Right cardiac atrium (tissue), 5 donors: ENCODE data around the gene TICAM2. TPM values are rescaled to one million over a fixed set of nuclear protein-coding genes. Genes with fewer than 3 reads are reported as not detected.
A peak's percentile ranks its signal among the peaks of the same experiment; 100 is the strongest.

Experiments used
- ATAC-seq, 2 donors: fragments of 200-7000 bp; cut with Tn5 transposase; one replicate each; pipeline versions ENCODE4 v1.8.0 to v1.9.1; 2020; ENCODE audit warnings: moderate library complexity in 2 of 2, mild to moderate bottlenecking in 1 of 2
- DNase-seq, 3 donors: peaks; one replicate each; pipeline ENCODE4 v3.0.0-alpha.2; 2020
- H3K27ac ChIP-seq: one replicate; pipeline ENCODE4 v1.5.1; 2013; ENCODE audit warnings: mild to moderate bottlenecking, low read length, control low read depth, moderate library complexity
- H3K27me3 ChIP-seq: one replicate; pipeline ENCODE4 v1.6.1; 2013; ENCODE audit not compliant: control insufficient read depth, insufficient read depth
- H3K4me1 ChIP-seq: one replicate; pipeline ENCODE4 v1.6.1; 2013; ENCODE audit warnings: low read length; ENCODE audit not compliant: control insufficient read depth, insufficient read depth
- H3K4me3 ChIP-seq: one replicate; pipeline ENCODE4 v1.5.1; 2013; ENCODE audit warnings: low read length, control low read depth
- H3K9me3 ChIP-seq: one replicate; pipeline ENCODE4 v1.6.1; 2013; ENCODE audit warnings: low read length; ENCODE audit not compliant: control insufficient read depth
- WGBS: extraction: QIAGEN DNeasy Blood & Tissue Kit; methylation state at CpG from one replicate; pipeline ENCODE4 v1.1.7; 2013; 5-methylcytosine and 5-hydroxymethylcytosine counted together
- intact Hi-C, 4 donors: fragments of 100-400 bp; cut with DNase I; formaldehyde crosslinking; loops; one replicate each; pipeline versions ENCODE4 v1.11.0 to v1.14.0; 2022 to 2023
- polyA plus RNA-seq: library from polyadenylated mRNA; stranded (reverse); fragments of 200-250 nt; gene quantifications from one replicate; pipeline ENCODE4 v1.2.3, GENCODE V29; 2013
- total RNA-seq, 4 donors: library from RNA; stranded (reverse); fragmentation: NEBNext Ultra II Directional; extraction: Animal tissue kit (Norgen Biotek cat#: 25700); gene quantifications; one replicate each; pipeline ENCODE4 v1.2.1, GENCODE V29; 2021
- donor health status: healthy with polysubstance abuse.
- donor health status: DM: no; HTN: yes; CAD: no.
- donor health status: DM: no; HTN: no; CAD: no.
- donor health status: DM: no; HTN: yes; CAD: no; lungs with severe emphysema.
- donor health status: DM: yes; HTN: yes; CAD: no.

The TICAM2 gene
- total and polyA plus RNA-seq, 5 donors, result 1.5 to 4.3 (median 3.4) TPM

GRCh38 chr5:115535479-115536035, 66.7 kb downstream of the TICAM2 start:
- Histone ChIP-seq H3K9me3 (no peaks in the 10 kb centered on the region), H3K4me3 (no peak overlapping the region), H3K27ac (no peak overlapping the region), H3K4me1 (peaks cover 7% of the 10 kb centered on the region), H3K27me3 (no peaks in the 10 kb centered on the region)
- ATAC-seq, result no peak
- DNase-seq, result no peak
- WGBS, result 95% methylated on average over 3 of the region's 3 CpGs
- intact Hi-C loops, result no loop called here

GRCh38 chr5:115532517-115532916, 69.8 kb downstream of the TICAM2 start:
- ATAC-seq, result no peak
- Histone ChIP-seq H3K27ac (no peak overlapping the region), H3K4me3 (no peak overlapping the region), H3K9me3 (no peaks in the 10 kb centered on the region), H3K4me1 (peaks cover 6% of the 10 kb centered on the region), H3K27me3 (no peaks in the 10 kb centered on the region)
- DNase-seq, result no peak
- 65% methylated on average over 2 of the region's 2 CpGs for WGBS
- intact Hi-C loops, result no loop called here

GRCh38 chr5:115531787-115532367, 70.4 kb downstream of the TICAM2 start:
- H3K27me3 ChIP-seq, result no peaks in the 10 kb centered on the region
- ATAC-seq, result no peak
- no peak overlapping the region for H3K4me3 ChIP-seq
- WGBS, result 88% methylated on average over 1 of the region's 1 CpG
- no peak overlapping the region for H3K27ac ChIP-seq
- no peaks in the 10 kb centered on the region for H3K9me3 ChIP-seq
- peaks cover 4% of the 10 kb centered on the region for H3K4me1 ChIP-seq
- intact Hi-C loops, result no loop called here
- no peak for DNase-seq

- Histone ChIP-seq H3K27ac (no peak overlapping the region), H3K4me1 (peaks cover 4% of the 10 kb centered on the region), H3K4me3 (no peak overlapping the region), H3K9me3 (no peaks in the 10 kb centered on the region), H3K27me3 (no peaks in the 10 kb centered on the region)
- WGBS, result 89% methylated on average over 3 of the region's 3 CpGs
- ATAC-seq (no peak), DNase-seq (no peak)
- intact Hi-C loops, result no loop called here
Observed at GRCh38 chr5:115531380-115531779, 70.9 kb downstream of the TICAM2 start.

- intact Hi-C loops, result no loop called here
- 58% methylated on average over 3 of the region's 3 CpGs for WGBS
- no peak overlapping the region for H3K4me3 ChIP-seq
- no peaks in the 10 kb centered on the region for H3K27me3 ChIP-seq
- peak; percentile 50 to 57 for ATAC-seq
- no peak overlapping the region for H3K27ac ChIP-seq
- peaks cover 4% of the 10 kb centered on the region for H3K4me1 ChIP-seq
- H3K9me3 ChIP-seq, result no peaks in the 10 kb centered on the region
- DNase-seq, result no peak
Observed at GRCh38 chr5:115530426-115530825, 71.9 kb downstream of the TICAM2 start.

Other genes with a start within 250 kb of the TICAM2 start
- gene FEM1C, start 57.7 kb downstream of the TICAM2 start, total RNA-seq, result 10 to 100 TPM; 19.3 to 29.5 (median 22.1) TPM
- 8.4 TPM for gene FEM1C, start 57.7 kb downstream of the TICAM2 start, polyA plus RNA-seq
- 100 to 1,000 TPM in 1 of 4 donors, 10 to 100 TPM in 3; 74.0 to 111 (median 83.2) TPM for gene TMED7, start 23.6 kb upstream of the TICAM2 start, total RNA-seq
- gene TMED7, start 23.6 kb upstream of the TICAM2 start, polyA plus RNA-seq, result 38.9 TPM
- 10 to 100 TPM; 12.2 to 29.0 (median 15.8) TPM for gene CDO1, start 214.2 kb upstream of the TICAM2 start, total RNA-seq
- 25.6 TPM for gene CDO1, start 214.2 kb upstream of the TICAM2 start, polyA plus RNA-seq
- 10 to 100 TPM; 25.3 to 31.6 (median 28.8) TPM for gene ATG12, start 239.1 kb upstream of the TICAM2 start, total RNA-seq
- gene ATG12, start 239.1 kb upstream of the TICAM2 start, polyA plus RNA-seq, result 22.9 TPM
- gene AP3S1, start 239.5 kb upstream of the TICAM2 start, total RNA-seq, result 10 to 100 TPM; 70.9 to 82.2 (median 77.6) TPM
- gene AP3S1, start 239.5 kb upstream of the TICAM2 start, polyA plus RNA-seq, result 73.0 TPM